GM12872 (cell line): ENCODE results near the gene ZCCHC9.

Experiments
- TF ChIP-seq, protein P1 (sequence below): IDR thresholded peaks from 3 replicates; pipeline ENCODE4 v1.5.1; 2011; ENCODE audit warnings: low read depth, mild to moderate bottlenecking, low read length, moderate library complexity; ENCODE audit not compliant: insufficient read depth

ZCCHC9 gene, protein sequence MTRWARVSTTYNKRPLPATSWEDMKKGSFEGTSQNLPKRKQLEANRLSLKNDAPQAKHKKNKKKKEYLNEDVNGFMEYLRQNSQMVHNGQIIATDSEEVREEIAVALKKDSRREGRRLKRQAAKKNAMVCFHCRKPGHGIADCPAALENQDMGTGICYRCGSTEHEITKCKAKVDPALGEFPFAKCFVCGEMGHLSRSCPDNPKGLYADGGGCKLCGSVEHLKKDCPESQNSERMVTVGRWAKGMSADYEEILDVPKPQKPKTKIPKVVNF

DNA sequence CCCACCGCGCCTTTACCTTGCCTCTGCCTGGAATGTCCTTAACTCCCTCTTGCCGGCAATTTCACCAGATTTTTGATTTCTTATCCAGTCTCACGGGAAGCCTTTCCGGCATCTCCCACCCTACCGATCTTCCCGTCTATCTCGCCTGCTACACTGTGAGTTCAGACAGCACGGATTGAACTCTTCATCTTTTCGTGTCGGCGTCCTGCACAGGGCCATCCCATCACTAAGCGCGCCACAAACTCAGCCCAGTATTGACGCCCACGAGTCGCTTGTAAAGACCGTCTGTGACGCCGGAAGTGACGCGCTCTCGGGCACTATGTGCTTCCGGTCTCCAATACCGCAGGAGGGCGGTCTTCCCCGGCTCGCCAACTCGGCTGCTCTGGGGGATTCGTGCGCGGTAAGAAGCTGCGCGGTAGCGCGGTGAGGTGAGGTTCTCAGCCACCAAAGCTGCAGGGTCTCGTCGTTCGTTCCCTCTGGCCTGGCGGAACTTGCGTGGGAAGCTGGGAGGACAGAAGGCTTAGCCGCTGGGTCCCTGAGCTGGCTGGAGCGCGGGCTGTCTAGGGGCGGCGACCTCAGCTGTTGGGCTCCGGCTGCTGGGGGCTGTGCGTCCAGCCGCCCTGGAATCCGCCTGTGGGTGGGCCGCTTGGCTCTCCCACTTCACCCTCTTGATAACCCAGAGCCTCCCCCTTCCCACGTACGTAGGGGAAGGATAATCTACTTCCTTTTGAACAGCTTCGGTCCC is at the start of gene ZCCHC9:
Gene ZCCHC9, plus strand, starts transcription at position 317 of the 745 bp plus-strand sequence. CDS start 3,171 bp downstream, outside the sequence.
- TF ChIP-seq, protein P1, sequence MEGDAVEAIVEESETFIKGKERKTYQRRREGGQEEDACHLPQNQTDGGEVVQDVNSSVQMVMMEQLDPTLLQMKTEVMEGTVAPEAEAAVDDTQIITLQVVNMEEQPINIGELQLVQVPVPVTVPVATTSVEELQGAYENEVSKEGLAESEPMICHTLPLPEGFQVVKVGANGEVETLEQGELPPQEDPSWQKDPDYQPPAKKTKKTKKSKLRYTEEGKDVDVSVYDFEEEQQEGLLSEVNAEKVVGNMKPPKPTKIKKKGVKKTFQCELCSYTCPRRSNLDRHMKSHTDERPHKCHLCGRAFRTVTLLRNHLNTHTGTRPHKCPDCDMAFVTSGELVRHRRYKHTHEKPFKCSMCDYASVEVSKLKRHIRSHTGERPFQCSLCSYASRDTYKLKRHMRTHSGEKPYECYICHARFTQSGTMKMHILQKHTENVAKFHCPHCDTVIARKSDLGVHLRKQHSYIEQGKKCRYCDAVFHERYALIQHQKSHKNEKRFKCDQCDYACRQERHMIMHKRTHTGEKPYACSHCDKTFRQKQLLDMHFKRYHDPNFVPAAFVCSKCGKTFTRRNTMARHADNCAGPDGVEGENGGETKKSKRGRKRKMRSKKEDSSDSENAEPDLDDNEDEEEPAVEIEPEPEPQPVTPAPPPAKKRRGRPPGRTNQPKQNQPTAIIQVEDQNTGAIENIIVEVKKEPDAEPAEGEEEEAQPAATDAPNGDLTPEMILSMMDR, result peak; percentile 7; the same call in 1 of the 3 replicates

DNA sequence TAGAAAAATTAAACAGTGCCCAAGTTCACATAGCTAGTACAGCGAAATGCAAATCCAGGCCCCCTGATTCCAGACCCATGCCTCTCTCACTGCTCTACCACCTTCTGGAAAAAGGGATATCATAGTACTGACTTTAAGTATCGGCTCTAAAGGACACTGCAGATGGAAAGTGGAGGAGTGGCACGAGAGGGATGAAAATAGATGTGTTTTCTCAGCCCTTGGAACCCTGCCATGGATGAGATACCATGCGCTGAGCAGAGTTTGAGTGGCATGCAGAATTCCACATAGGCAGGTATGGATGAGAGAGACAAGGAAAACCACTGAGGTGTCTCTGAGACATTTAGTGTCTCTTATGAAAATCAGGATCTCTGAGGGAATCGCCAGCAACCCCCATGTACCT is 49.5 kb upstream of the ZCCHC9 start:
- TF ChIP-seq, protein P1, result no peak

DNA sequence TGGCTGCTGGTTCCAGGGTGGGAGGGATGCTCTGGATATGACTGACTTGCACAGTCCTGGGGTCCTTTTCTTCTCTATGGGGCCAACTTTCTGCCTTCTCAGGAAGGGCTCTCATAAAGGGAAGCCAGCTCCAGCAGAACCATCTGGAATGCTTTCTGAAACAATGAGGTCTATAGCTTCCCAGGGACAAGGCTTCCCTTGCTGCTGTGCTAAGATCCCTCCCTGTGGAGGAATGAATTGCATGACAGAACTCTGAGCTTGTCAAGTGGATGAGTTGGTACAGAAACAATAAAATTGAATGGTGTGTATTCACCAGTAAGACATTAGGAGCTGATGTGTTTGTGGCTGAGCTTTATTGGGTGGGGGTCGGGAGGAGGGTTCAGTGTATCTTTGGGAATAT is 48.5 kb upstream of the ZCCHC9 start:
- TF ChIP-seq, protein P1, result no peak

DNA sequence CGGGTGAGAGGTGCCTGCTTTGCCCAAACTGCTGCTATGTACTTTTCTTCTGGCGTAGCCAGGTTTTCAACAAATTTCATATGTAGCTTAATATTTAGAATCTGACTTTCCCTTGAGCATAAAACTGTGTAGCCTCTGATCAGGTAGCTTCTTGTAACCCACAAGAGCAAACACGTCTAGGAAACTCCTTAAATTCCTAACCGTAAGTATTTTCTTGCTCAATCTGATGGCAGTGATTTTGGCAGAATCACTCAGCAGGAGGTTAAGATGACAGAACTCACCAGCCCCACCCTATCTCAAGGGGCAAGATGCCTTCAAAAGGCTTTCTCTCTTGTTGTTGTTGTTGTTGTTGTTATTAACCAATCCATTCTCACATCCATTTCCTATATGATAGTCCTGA is 47.5 kb upstream of the ZCCHC9 start:
- TF ChIP-seq, protein P1, result no peak

DNA sequence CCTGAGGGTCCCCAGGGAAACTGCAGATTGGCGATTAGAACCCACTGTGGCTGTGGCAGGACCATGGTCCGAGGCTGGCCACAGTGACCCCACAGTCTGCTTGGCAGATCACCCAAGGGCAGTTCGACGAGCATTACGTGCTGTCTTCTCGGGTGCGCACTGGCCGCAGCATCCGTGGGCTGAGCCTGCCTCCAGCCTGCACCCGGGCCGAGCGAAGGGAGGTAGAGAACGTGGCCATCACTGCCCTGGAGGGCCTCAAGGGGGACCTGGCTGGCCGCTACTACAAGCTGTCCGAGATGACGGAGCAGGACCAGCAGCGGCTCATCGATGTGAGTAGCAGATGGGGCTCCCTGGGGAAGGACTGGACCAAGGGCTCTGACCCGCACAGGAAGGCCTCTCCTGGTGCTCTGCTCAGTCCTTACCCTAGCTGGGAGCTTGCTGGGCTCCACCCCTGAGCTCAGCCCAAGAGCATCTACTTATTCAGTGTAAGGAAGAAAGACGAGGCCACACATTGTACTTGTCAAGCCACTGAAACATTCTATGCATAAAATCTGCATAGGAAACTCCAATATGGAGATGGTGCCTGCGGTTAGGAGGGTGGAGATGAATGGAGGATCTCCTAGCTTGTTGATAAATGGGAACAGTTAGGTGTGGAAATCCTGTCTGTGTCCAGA is 46.4 kb upstream of the ZCCHC9 start:
- TF ChIP-seq, protein P1, result no peak

DNA sequence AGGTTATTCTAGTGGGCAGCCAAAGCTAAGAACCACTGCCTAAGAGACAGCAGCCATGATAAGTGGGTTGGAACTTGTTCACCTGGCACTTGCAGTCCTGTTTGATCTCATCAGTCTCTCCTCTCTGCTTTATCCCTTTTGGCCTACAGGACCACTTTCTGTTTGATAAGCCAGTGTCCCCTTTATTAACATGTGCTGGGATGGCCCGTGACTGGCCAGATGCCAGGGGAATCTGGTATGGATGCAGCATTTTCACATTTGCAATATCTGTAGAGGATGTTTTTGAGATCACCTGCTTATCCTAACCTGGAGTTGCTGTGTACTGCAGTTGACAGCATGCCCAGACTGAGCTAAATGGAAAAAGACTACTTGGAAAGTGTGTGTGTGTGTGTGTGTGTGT is 44.6 kb upstream of the ZCCHC9 start:
- TF ChIP-seq, protein P1, result no peak

DNA sequence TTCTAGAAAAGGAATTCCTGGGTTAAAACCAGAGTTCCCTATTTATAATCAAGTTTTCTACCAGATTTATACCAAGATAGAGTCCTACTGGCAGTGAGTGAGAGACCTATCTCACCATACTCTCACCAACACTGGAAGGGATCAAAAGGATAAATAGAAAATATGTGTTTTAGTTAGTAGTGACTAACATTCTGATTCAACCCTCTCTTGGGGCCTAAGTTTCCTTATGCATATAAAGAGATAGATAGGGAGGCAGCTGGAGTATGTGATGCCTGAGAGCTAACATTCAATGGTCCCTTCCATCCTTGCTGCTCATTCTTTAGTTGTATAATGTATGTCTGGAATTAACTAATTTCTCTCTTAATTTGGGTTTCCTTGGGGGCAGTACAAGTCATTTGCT is 36.3 kb upstream of the ZCCHC9 start:
- TF ChIP-seq, protein P1, result no peak
